Fibroblast of lung (primary cell): ENCODE measurements around the gene TACSTD2. TPM values are rescaled to one million over a fixed set of nuclear protein-coding genes. Genes with fewer than 3 reads are reported as not detected.
A peak's percentile ranks its signal among the peaks of the same experiment; 100 is the strongest.

Experiments used
- DNase-seq, 2 donors: peaks; one replicate each; pipeline versions ENCODE4 v3.0.0 to v3.0.0-alpha.2; 2010; ENCODE audit warnings: low read depth in 2 of 2
- H2AFZ ChIP-seq: 2 replicates; pipeline ENCODE4 v1.5.1; 2012; ENCODE audit warnings: low read length, control low read depth, inconsistent platforms
- H3K27ac ChIP-seq: 2 replicates; pipeline ENCODE4 v1.5.1; 2011; ENCODE audit warnings: low read length, control low read depth; ENCODE audit not compliant: insufficient read depth
- H3K27me3 ChIP-seq: 2 replicates; pipeline ENCODE4 v1.5.1; 2011; ENCODE audit warnings: mild to moderate bottlenecking, low read length; ENCODE audit not compliant: control insufficient read depth, insufficient read depth
- H3K36me3 ChIP-seq: 2 replicates; pipeline ENCODE4 v1.5.1; 2011; ENCODE audit warnings: low read length; ENCODE audit not compliant: control insufficient read depth, insufficient read depth
- H3K4me1 ChIP-seq: 2 replicates; pipeline ENCODE4 v1.5.1; 2011; ENCODE audit warnings: low read length; ENCODE audit not compliant: control insufficient read depth, insufficient read depth; ENCODE audit errors: extremely low read depth
- H3K4me2 ChIP-seq: 2 replicates; pipeline ENCODE4 v1.5.1; 2011; ENCODE audit warnings: low read length, control low read depth; ENCODE audit not compliant: insufficient read depth; ENCODE audit errors: extremely low read depth
- H3K4me3 ChIP-seq, 4 experiments: fragments of 200-600 bp in 1 of 4; sonication (generic) in 1 of 4; replicated peaks in 1 of 4; 2 replicates each; pipeline ENCODE4 v1.5.1; 2011 to 2016; ENCODE audit warnings: low read length in 4 of 4, low read depth in 3 of 4, mild to moderate bottlenecking in 3 of 4, control low read depth in 2 of 4, inconsistent platforms in 1 of 4, mixed read lengths in 1 of 4; ENCODE audit not compliant: insufficient read depth in 1 of 4; ENCODE audit errors: control extremely low read depth in 1 of 4
- H3K79me2 ChIP-seq: 2 replicates; pipeline ENCODE4 v1.5.1; 2012; ENCODE audit warnings: mild to moderate bottlenecking, low read length, inconsistent platforms; ENCODE audit not compliant: control insufficient read depth, insufficient read depth
- H3K9ac ChIP-seq: 2 replicates; pipeline ENCODE4 v1.5.1; 2011; ENCODE audit warnings: mild to moderate bottlenecking, low read length, control low read depth; ENCODE audit not compliant: insufficient read depth
- H3K9me3 ChIP-seq: 2 replicates; pipeline ENCODE4 v1.5.1; 2012; ENCODE audit warnings: low read depth, low read length; ENCODE audit not compliant: control insufficient read depth, insufficient read depth
- H4K20me1 ChIP-seq: 2 replicates; pipeline ENCODE4 v1.5.1; 2011; ENCODE audit warnings: low read length; ENCODE audit not compliant: control insufficient read depth, insufficient read depth; ENCODE audit errors: extremely low read depth
- EZH2 ChIP-seq: IDR thresholded peaks from 2 replicates; pipeline ENCODE4 v1.5.1; 2012; ENCODE audit warnings: low read length, control low read depth, mild to moderate bottlenecking; ENCODE audit errors: missing control alignments
- polyA plus RNA-seq, 2 donors: library from polyadenylated mRNA; depleted of rRNA in 1 of 2; stranded (reverse) in 1 of 2; unstranded in 1 of 2; fragments of >200 nt; gene quantifications; 2 replicates each; pipeline ENCODE4 v1.2.1, GENCODE V29; 2011 to 2012; ENCODE audit warnings: missing spikeins in 1 of 2
- total RNA-seq: library from RNA; depleted of rRNA; stranded (reverse); fragments of >200 nt; gene quantifications from 2 replicates; pipeline ENCODE4 v1.2.1, GENCODE V29; 2014
- TF ChIP-seq, protein P1 (sequence below), 2 donors: IDR thresholded peaks in 1 of 2; conservative IDR thresholded peaks in 1 of 2; 1 replicate in 1 of 2; 2 replicates in 1 of 2; pipeline ENCODE4 v1.5.1; 2011 to 2012; ENCODE audit warnings: low read length in 2 of 2, control low read depth in 1 of 2, inconsistent platforms in 1 of 2, low read depth in 1 of 2, mild to moderate bottlenecking in 1 of 2

TACSTD2 gene
- total and polyA plus RNA-seq, 2 donors (not counting 1 experiment from before 2014, with no cell fraction given), result 0.17 to 0.22 TPM

- H3K27me3 ChIP-seq, result no peaks in the 10 kb centered on the region
- no peak overlapping the region for H3K27ac ChIP-seq
- DNase-seq, result peak in 1 of 2 donors; percentile 5
- no peaks in the 10 kb centered on the region for H3K9me3 ChIP-seq
- no peaks in the 10 kb centered on the region for H3K36me3 ChIP-seq
- H3K4me2 ChIP-seq, result no peak overlapping the region
- H3K9ac ChIP-seq, result no peak overlapping the region
- H3K4me3 ChIP-seq, result no peak overlapping the region
- H2AFZ ChIP-seq, result no peak overlapping the region
- H4K20me1 ChIP-seq, result no peaks in the 10 kb centered on the region
- peaks cover 3% of the 10 kb centered on the region for H3K4me1 ChIP-seq
- H3K79me2 ChIP-seq, result no peaks in the 10 kb centered on the region
- no peak for TF ChIP-seq EZH2
- TF ChIP-seq, protein P1, sequence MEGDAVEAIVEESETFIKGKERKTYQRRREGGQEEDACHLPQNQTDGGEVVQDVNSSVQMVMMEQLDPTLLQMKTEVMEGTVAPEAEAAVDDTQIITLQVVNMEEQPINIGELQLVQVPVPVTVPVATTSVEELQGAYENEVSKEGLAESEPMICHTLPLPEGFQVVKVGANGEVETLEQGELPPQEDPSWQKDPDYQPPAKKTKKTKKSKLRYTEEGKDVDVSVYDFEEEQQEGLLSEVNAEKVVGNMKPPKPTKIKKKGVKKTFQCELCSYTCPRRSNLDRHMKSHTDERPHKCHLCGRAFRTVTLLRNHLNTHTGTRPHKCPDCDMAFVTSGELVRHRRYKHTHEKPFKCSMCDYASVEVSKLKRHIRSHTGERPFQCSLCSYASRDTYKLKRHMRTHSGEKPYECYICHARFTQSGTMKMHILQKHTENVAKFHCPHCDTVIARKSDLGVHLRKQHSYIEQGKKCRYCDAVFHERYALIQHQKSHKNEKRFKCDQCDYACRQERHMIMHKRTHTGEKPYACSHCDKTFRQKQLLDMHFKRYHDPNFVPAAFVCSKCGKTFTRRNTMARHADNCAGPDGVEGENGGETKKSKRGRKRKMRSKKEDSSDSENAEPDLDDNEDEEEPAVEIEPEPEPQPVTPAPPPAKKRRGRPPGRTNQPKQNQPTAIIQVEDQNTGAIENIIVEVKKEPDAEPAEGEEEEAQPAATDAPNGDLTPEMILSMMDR (conservative IDR thresholded peaks at IDR 0.05 in 1 of 2, IDR thresholded peaks at IDR 0.05 in 1 of 2; ENCODE audit: low read depth in 1 of 2, low read length in 2 of 2), result no peak
Observed at GRCh38 chr1:58529284-58529683, 47.8 kb downstream of the TACSTD2 start.

DNA sequence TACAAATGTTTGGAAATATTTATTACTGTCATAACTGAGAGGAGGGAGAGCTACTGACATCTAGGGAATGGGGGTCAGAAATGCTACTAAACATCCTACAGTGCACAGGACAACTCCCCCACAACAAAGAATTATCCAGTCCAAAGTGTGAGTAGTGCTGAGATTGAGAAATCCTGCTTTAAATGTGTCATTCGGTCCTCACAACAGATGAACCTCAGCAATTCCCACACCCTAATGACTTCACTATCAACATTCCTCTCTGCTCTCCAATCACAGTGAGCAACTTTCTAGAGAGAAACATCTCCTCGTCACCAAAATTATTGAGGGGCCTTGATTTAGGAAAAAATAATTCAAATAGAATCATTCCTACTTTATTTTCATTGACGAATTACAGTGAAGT is 48.5 kb downstream of the TACSTD2 start:
- Histone ChIP-seq H3K9ac (no peak overlapping the region), H3K4me3 (no peak overlapping the region), H4K20me1 (no peaks in the 10 kb centered on the region), H3K27me3 (no peaks in the 10 kb centered on the region), H3K79me2 (no peaks in the 10 kb centered on the region), H3K4me2 (no peak overlapping the region), H3K36me3 (no peaks in the 10 kb centered on the region), H3K9me3 (no peaks in the 10 kb centered on the region), H2AFZ (no peak overlapping the region), H3K27ac (peak overlapping the region; percentile 15), H3K4me1 (peaks cover 3% of the 10 kb centered on the region)
- TF ChIP-seq, protein P1 (conservative IDR thresholded peaks at IDR 0.05 in 1 of 2, IDR thresholded peaks at IDR 0.05 in 1 of 2; ENCODE audit: low read depth in 1 of 2, low read length in 2 of 2), result no peak
- no peak for TF ChIP-seq EZH2
- DNase-seq, result peak; percentile 67 to 69

Other genes starting within 250 kb of the TACSTD2 start
- gene OMA1, start 30.5 kb downstream of the TACSTD2 start, total RNA-seq, result 40.3 and 47.1 TPM in 2 replicates
- 13.9 and 14.6 TPM in 2 replicates for gene OMA1, start 30.5 kb downstream of the TACSTD2 start, polyA plus RNA-seq
- 17.2 and 21.8 TPM in 2 replicates for gene MYSM1, start 122.8 kb upstream of the TACSTD2 start, total RNA-seq
- 11.7 and 16.3 TPM in 2 replicates for gene MYSM1, start 122.8 kb upstream of the TACSTD2 start, polyA plus RNA-seq
- 112 and 145 TPM in 2 replicates for gene JUN, start 206.8 kb upstream of the TACSTD2 start, total RNA-seq
- gene JUN, start 206.8 kb upstream of the TACSTD2 start, polyA plus RNA-seq, result 22.6 and 73.7 TPM in 2 replicates